K562 (cell line): ENCODE measurements around the gene IGFALS. TPM values are rescaled to one million over a fixed set of nuclear protein-coding genes. Genes with fewer than 3 reads are reported as not detected.

Experiments used
- ATAC-seq: fragments of 200-7000 bp; cut with Tn5 transposase; 3 replicates; pipeline ENCODE4 v1.9.1; 2020; ENCODE audit warnings: moderate library complexity
- BruUV-seq: library from RNA; stranded (reverse); fragments of 400-500 nt; replicated peaks from 2 replicates; lab custom pipeline; 2021; lab: Mats Ljungman, UMichigan
- CTCF ChIA-PET: fragments of 300-600 bp; formaldehyde crosslinking; extraction: SDS; loops from one replicate; lab custom pipeline; 2021; ENCODE audit warnings: low intra/inter-chr PET ratio; lab: Yijun Ruan, JAX
- POLR2A ChIA-PET: fragments of 300-600, 350-650 bp; sonication (Branson Sonifier 250); formaldehyde crosslinking; extraction: SDS; loops from one replicate; lab custom pipeline; 2021; ENCODE audit warnings: antibody characterized with exemption, inconsistent platforms; lab: Yijun Ruan, JAX
- DNase-seq, 4 experiments: peaks; one replicate each; pipeline versions ENCODE4 v3.0.0 to v3.0.0-alpha.2; 2011 to 2018; ENCODE audit warnings: low spot score in 3 of 4, mixed read lengths in 3 of 4; ENCODE audit errors: extremely low read depth in 1 of 4
- FAIRE-seq: peaks from 2 replicates; lab custom pipeline; 2011; peaks lifted over from hg19 to GRCh38; lab: Jason Lieb, UNC
- H2AFZ ChIP-seq: 2 replicates; pipeline ENCODE4 v1.6.0; 2011; ENCODE audit warnings: low read depth, low read length, control low read depth, inconsistent platforms
- H3K27ac ChIP-seq: fragments of 200-600 bp; 3 replicates; pipeline ENCODE4 v1.8.0; 2011; ENCODE audit warnings: low read depth, mild to moderate bottlenecking, control low read depth, inconsistent platforms, low read length, moderate library complexity, mixed read lengths; ENCODE audit errors: extremely low read depth
- H3K27me3 ChIP-seq, 2 experiments: fragments of 300-600 bp in 1 of 2; 2 replicates in 1 of 2; 3 replicates in 1 of 2; pipeline versions ENCODE4 v1.6.0 to v1.8.0; 2011; ENCODE audit warnings: inconsistent platforms in 2 of 2, low read length in 2 of 2, mild to moderate bottlenecking in 1 of 2, mixed read lengths in 1 of 2, moderate library complexity in 1 of 2; ENCODE audit not compliant: control insufficient read depth in 2 of 2, insufficient read depth in 2 of 2
- H3K36me3 ChIP-seq: fragments of 300-600 bp; 3 replicates; pipeline ENCODE4 v1.8.0; 2011; ENCODE audit warnings: mild to moderate bottlenecking, low read length, inconsistent platforms; ENCODE audit not compliant: control insufficient read depth, insufficient read depth
- H3K4me1 ChIP-seq, 2 experiments: fragments of 200-600 bp in 1 of 2; replicated peaks in 1 of 2; 2 replicates in 1 of 2; 3 replicates in 1 of 2; pipeline versions ENCODE4 v1.5.1 to v1.8.0; 2011; ENCODE audit warnings: inconsistent platforms in 2 of 2, low read length in 2 of 2, mild to moderate bottlenecking in 1 of 2, mixed read lengths in 1 of 2, moderate library complexity in 1 of 2; ENCODE audit not compliant: control insufficient read depth in 2 of 2, insufficient read depth in 2 of 2
- H3K4me2 ChIP-seq: 2 replicates; pipeline ENCODE4 v1.6.1; 2011; ENCODE audit warnings: low read length, control low read depth, inconsistent platforms, mixed read lengths; ENCODE audit not compliant: insufficient read depth
- H3K4me3 ChIP-seq: fragments of 200-600 bp; sonication (generic), shearing (Covaris generic); 2 replicates; pipeline ENCODE4 v1.5.1; 2016; ENCODE audit warnings: control low read depth, inconsistent platforms
- H3K79me2 ChIP-seq: fragments of 200-600 bp; 3 replicates; pipeline ENCODE4 v1.8.0; 2011; ENCODE audit warnings: low read length, inconsistent platforms; ENCODE audit not compliant: control insufficient read depth, insufficient read depth
- H3K9ac ChIP-seq, 2 experiments: 2 replicates each; pipeline versions ENCODE4 v1.6.0 to v1.6.1; 2011; ENCODE audit warnings: low read depth in 2 of 2, low read length in 2 of 2, control low read depth in 1 of 2, inconsistent platforms in 1 of 2, mild to moderate bottlenecking in 1 of 2, mixed read lengths in 1 of 2; ENCODE audit not compliant: insufficient read depth in 1 of 2
- H3K9me1 ChIP-seq: one replicate; pipeline ENCODE4 v1.6.0; 2011; ENCODE audit warnings: inconsistent platforms, mild to moderate bottlenecking, low read length, moderate library complexity; ENCODE audit not compliant: control insufficient read depth, insufficient read depth
- H3K9me3 ChIP-seq: replicated peaks from 2 replicates; pipeline ENCODE4 v1.5.1; 2011; ENCODE audit warnings: low read depth, low read length, inconsistent platforms; ENCODE audit not compliant: control insufficient read depth, insufficient read depth
- H4K20me1 ChIP-seq: replicated peaks from 2 replicates; pipeline ENCODE4 v1.6.1; 2011; ENCODE audit warnings: low read length, inconsistent platforms, mixed read lengths; ENCODE audit not compliant: control insufficient read depth, insufficient read depth
- BCL6 ChIP-seq: fragments of 250-450 bp; sonication (Bioruptor Pico); IDR thresholded peaks from 2 replicates; pipeline ENCODE4 v1.4.0; 2020
- CBX3 ChIP-seq, 2 experiments: IDR thresholded peaks; 1 replicate in 1 of 2; 2 replicates in 1 of 2; pipeline ENCODE4 v1.6.1; 2012; ENCODE audit warnings: inconsistent platforms in 2 of 2, low read length in 2 of 2, borderline replicate concordance in 1 of 2, control low read depth in 1 of 2
- GABPA ChIP-seq: fragments of 200-800 bp; sonication (Bioruptor generic); conservative IDR thresholded peaks from 2 replicates; pipeline ENCODE4 v1.6.1; 2016; ENCODE audit warnings: low read depth, missing genetic modification characterization, missing compliant biosample characterization
- MYBL2 ChIP-seq, 2 experiments: fragments of 450-650 bp in 1 of 2; sonication (generic) in 1 of 2; formaldehyde crosslinking in 1 of 2; IDR thresholded peaks; 2 replicates each; pipeline versions ENCODE4 v1.6.1 to v1.8.1; 2017 to 2022; ENCODE audit warnings: borderline replicate concordance in 1 of 2, inconsistent platforms in 1 of 2, low read depth in 1 of 2, mild to moderate bottlenecking in 1 of 2, missing genetic modification reagents in 1 of 2, moderate library complexity in 1 of 2
- NRF1 ChIP-seq, 2 experiments: fragments of 450-650 bp; IDR thresholded peaks in 1 of 2; conservative IDR thresholded peaks in 1 of 2; 2 replicates each; pipeline ENCODE4 v1.6.1; 2014; ENCODE audit warnings: mild to moderate bottlenecking in 2 of 2
- ZNF23 ChIP-seq: fragments of 250-450 bp; sonication (Bioruptor Pico); IDR thresholded peaks from 2 replicates; pipeline ENCODE4 v1.4.0; 2020; ENCODE audit warnings: mild to moderate bottlenecking
- WGBS: fragments of 100-300 bp; shearing (Covaris generic); methylation state at CpG from one replicate; pipeline ENCODE4 v1.1.6; 2016; ENCODE audit warnings: low coverage, mixed read lengths; ENCODE audit not compliant: insufficient coverage; ENCODE audit errors: missing lambda C conversion rate; 5-methylcytosine and 5-hydroxymethylcytosine counted together
- in situ Hi-C: fragments of 300-500 bp; cut with MboI; formaldehyde crosslinking; loops from 4 replicates; pipeline ENCODE4 v1.15.0; 2018; ENCODE audit warnings: inconsistent platforms, mixed read lengths
- intact Hi-C: fragments of 100-400 bp; cut with micrococcal nuclease; formaldehyde crosslinking; loops from 2 replicates; pipeline ENCODE4 v1.14.2; 2022
- polyA plus RNA-seq, 8 experiments: library from polyadenylated mRNA; depleted of rRNA in 4 of 8; stranded (reverse) in 5 of 8; unstranded in 3 of 8; fragments of >200 nt; fragmentation: Nextera tagmentation in 2 of 8; fragmentation: Illumina TruSeq in 1 of 8; extraction: Ambion mirVana in 2 of 8; extraction: Trizol in 1 of 8; gene quantifications; 2 replicates each; pipeline versions ENCODE4 v1.2.1 to v1.2.3, GENCODE V29; 2011 to 2014; ENCODE audit warnings: inconsistent platforms in 1 of 8, missing spikeins in 1 of 8
- total RNA-seq, 7 experiments: library from RNA; depleted of rRNA in 6 of 7; stranded (reverse); fragments of >200 nt in 6 of 7; fragmentation: Illumina TruSeq in 2 of 7; extraction: Trizol in 2 of 7; gene quantifications; 2 replicates each; pipeline versions ENCODE4 v1.2.1 to v1.2.3, GENCODE V29; 2011 to 2021; ENCODE audit warnings: low replicate concordance in 1 of 7

IGFALS gene
- total and polyA plus RNA-seq, 9 of the 15 experiments (the other 6 are each of a cell fraction or from before 2014, with no cell fraction given), result not detected

GRCh38 chr16:1786242-1787055, 7.1 kb downstream of the IGFALS start (continued):
- TF ChIP-seq MYBL2 (IDR thresholded peaks at IDR 0.05; ENCODE audit: low read depth) (no peak), MYBL2 (CRISPR knock-in tag; IDR thresholded peaks at IDR 0.05; ENCODE audit: borderline replicate concordance) (no peak), NRF1 (conservative IDR thresholded peaks at IDR 0.05 in 1 of 2, IDR thresholded peaks at IDR 0.05 in 1 of 2) (no peak), BCL6 (CRISPR knock-in tag) (no peak)

GRCh38 chr16:1785846-1786170, 7.7 kb downstream of the IGFALS start:
- no peak for FAIRE-seq
- ChIA-PET CTCF (no interaction called here), POLR2A (interaction anchor here (0.7 kb wide), 1 partner anchor 10 kb away, joined by 3 read pairs; no protein-coding TSS in a partner anchor)
- no peak for ATAC-seq
- intact Hi-C loops, result no loop called here
- Histone ChIP-seq H3K9me1 (no peaks in the 10 kb centered on the region), H3K4me1 (peaks cover 4 to 85% of the 10 kb centered on the region in 2 experiments; a peak in 3 of 5 replicates), H3K9me3 (no peaks in the 10 kb centered on the region), H3K4me3 (no peak overlapping the region), H3K4me2 (no peak overlapping the region), H3K79me2 (peaks cover 53% of the 10 kb centered on the region), H3K9ac (peak overlapping the region in 1 of 2 experiments; percentile 58; a peak in 2 of 4 replicates), H3K36me3 (peaks cover 59% of the 10 kb centered on the region; the same call in 1 of the 3 replicates), H4K20me1 (peaks cover 3% of the 10 kb centered on the region; the same call in 1 of the 2 replicates), H2AFZ (no peak overlapping the region), H3K27me3 (no peaks in the 10 kb centered on the region), H3K27ac (no peak overlapping the region)
- TF ChIP-seq ZNF23 (no peak), CBX3 (IDR thresholded peaks at IDR 0.05; ENCODE audit: borderline replicate concordance in 1 of 2, low read length in 2 of 2) (no peak), GABPA (tag) (no peak)
- no TSS peak for BruUV-seq
- WGBS, result 96% methylated on average over 14 of the region's 14 CpGs
- no peak for DNase-seq
- in situ Hi-C loops, result no loop called here
